Measurements from ENCODE around the gene NEGR1.

The NEGR1 gene

DNA sequence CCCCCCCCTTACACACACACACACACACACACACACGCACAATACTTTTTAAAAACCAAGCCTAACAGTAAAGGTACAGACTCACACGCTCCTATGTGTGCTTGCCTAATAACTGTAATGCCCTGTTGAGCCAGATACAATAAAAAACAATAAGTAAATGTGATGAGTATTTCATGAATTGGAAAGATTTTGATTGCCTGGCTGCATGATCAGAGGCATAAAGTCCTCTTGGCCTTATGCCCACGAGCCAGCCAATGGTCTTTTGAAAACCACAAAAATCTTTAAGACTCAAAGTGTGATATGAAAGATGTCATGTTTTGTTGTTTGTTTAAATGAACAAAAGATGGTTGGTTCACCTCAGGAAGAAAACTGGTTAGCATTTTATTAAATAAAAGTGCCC is 759.6 kb downstream of the NEGR1 start:
- TF ChIP-seq, protein P1, sequence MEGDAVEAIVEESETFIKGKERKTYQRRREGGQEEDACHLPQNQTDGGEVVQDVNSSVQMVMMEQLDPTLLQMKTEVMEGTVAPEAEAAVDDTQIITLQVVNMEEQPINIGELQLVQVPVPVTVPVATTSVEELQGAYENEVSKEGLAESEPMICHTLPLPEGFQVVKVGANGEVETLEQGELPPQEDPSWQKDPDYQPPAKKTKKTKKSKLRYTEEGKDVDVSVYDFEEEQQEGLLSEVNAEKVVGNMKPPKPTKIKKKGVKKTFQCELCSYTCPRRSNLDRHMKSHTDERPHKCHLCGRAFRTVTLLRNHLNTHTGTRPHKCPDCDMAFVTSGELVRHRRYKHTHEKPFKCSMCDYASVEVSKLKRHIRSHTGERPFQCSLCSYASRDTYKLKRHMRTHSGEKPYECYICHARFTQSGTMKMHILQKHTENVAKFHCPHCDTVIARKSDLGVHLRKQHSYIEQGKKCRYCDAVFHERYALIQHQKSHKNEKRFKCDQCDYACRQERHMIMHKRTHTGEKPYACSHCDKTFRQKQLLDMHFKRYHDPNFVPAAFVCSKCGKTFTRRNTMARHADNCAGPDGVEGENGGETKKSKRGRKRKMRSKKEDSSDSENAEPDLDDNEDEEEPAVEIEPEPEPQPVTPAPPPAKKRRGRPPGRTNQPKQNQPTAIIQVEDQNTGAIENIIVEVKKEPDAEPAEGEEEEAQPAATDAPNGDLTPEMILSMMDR (IDR thresholded peaks at IDR 0.05; ENCODE audit: low read depth, low read length), result no peak
- Histone ChIP-seq H3K4me3 (ENCODE audit: low read depth, low read length) (no peak overlapping the region), H3K27ac (no peak overlapping the region), H3K9me3 (ENCODE audit: severe bottlenecking) (no peaks in the 10 kb centered on the region), H3K36me3 (no peaks in the 10 kb centered on the region), H3K27me3 (ENCODE audit: insufficient read depth, low read depth, severe bottlenecking) (no peaks in the 10 kb centered on the region)
- no peak for DNase-seq

DNA sequence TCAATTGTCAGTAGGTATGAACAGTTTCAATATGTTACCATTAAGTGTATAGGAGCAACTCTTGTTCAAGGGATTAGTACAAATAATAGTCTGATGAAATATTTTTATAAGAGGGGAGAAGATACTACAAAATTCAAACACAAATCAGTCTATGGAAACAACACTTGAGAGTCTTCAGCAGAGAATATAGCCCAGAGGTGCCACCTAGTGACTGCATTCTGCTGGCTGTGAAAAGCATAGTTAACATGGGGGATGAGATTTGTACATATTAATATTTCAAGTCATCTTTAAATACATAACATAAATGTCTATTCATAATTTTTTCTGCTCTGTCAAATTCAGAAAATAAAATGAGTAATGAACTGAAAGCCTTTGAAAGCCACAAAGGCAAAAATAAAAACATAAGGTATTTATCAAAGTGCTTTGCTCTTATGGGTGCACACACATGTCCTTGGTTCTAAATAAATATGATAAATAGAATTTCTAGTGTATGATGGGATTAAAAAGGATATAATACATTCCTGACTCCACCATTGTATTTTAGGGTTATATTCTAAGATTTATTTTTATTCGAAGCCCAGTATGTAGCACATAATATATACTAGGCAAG is 760.6 kb downstream of the NEGR1 start:
- DNase-seq, result peak; percentile 44
- H3K36me3 ChIP-seq, result no peaks in the 10 kb centered on the region
- TF ChIP-seq, protein P1 (IDR thresholded peaks at IDR 0.05; ENCODE audit: low read depth, low read length), result peak; percentile 63
- no peaks in the 10 kb centered on the region for H3K27me3 ChIP-seq (ENCODE audit: insufficient read depth, low read depth, severe bottlenecking)
- no peaks in the 10 kb centered on the region for H3K9me3 ChIP-seq (ENCODE audit: severe bottlenecking)
- no peak overlapping the region for H3K27ac ChIP-seq
- H3K4me3 ChIP-seq (ENCODE audit: low read depth, low read length), result no peak overlapping the region

DNA sequence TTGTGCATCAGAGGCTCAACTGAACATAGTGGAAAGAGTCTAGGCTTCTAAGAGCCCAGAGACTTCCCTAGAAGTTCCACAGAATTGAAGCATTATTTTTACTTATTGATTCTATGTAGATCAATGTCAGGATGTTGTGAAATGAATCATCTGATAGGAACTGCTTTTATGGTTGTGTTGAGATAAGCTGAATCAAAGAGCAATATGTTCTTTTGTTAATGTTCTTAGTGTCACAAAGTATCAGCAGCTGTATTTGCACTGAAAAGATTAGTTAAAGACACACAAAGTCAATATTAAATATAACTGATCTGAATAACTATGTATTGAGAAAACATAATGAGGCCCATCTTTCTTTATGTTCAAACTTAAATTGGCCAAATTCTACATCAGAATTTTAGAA is 770.8 kb downstream of the NEGR1 start:
- H3K9me3 ChIP-seq (ENCODE audit: severe bottlenecking), result no peaks in the 10 kb centered on the region
- TF ChIP-seq, protein P1 (IDR thresholded peaks at IDR 0.05; ENCODE audit: low read depth, low read length), result no peak
- no peak overlapping the region for H3K27ac ChIP-seq
- H3K27me3 ChIP-seq (ENCODE audit: insufficient read depth, low read depth, severe bottlenecking), result no peaks in the 10 kb centered on the region
- no peak overlapping the region for H3K4me3 ChIP-seq (ENCODE audit: low read depth, low read length)
- no peaks in the 10 kb centered on the region for H3K36me3 ChIP-seq
- DNase-seq, result no peak

DNA sequence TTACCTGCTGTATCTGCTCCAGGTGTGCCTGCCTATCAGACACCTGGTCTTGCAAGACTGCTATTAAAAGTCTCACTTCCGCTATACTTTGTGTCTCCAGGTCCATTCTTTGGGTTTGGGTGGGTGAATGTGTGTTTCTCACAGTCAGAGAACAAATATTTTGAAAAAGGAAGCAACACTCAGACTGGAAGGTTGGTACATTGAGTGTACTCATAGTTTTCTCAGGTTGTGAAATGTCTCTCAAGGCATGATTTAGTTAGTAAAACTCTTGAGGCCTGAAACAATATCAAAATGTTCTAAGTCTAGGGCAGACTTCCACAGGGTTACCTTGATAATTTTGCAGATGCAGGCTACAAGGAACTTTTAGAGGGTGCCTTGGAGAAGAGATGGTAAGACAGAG is 771.6 kb downstream of the NEGR1 start:
- Histone ChIP-seq H3K9me3 (ENCODE audit: severe bottlenecking) (no peaks in the 10 kb centered on the region), H3K36me3 (no peaks in the 10 kb centered on the region), H3K27me3 (ENCODE audit: insufficient read depth, low read depth, severe bottlenecking) (no peaks in the 10 kb centered on the region), H3K4me3 (ENCODE audit: low read depth, low read length) (no peak overlapping the region), H3K27ac (no peak overlapping the region)
- TF ChIP-seq, protein P1 (IDR thresholded peaks at IDR 0.05; ENCODE audit: low read depth, low read length), result no peak
- DNase-seq, result no peak

DNA sequence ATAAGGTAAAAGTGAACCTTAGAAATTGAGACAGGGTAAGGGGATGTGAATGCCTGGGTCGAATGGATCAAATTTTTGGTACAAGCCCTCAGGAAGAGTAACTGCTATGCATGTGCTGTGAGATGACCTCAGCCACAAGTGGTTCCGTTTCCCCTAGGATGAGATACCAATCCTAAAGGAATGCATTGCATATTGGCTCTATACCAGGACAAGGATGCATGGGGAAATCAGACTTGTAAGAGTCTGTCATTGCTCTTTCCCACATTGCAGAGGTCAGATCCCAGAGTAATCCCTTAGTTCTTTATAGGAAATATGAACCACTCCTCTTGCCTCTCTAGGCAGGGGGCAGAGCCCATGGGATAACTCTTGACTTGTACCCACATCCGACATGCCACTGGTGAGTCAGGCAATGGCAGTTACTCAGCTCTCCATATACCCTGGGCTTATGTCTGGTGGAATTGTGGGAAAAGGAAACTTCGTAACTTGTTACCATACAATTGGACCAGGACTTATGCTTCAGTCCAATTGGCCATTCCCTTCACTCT is 773.2 kb downstream of the NEGR1 start:
- H3K36me3 ChIP-seq, result no peaks in the 10 kb centered on the region
- H3K9me3 ChIP-seq (ENCODE audit: severe bottlenecking), result no peaks in the 10 kb centered on the region
- no peak for DNase-seq
- no peaks in the 10 kb centered on the region for H3K27me3 ChIP-seq (ENCODE audit: insufficient read depth, low read depth, severe bottlenecking)
- H3K4me3 ChIP-seq (ENCODE audit: low read depth, low read length), result no peak overlapping the region
- TF ChIP-seq, protein P1 (IDR thresholded peaks at IDR 0.05; ENCODE audit: low read depth, low read length), result no peak
- no peak overlapping the region for H3K27ac ChIP-seq

DNA sequence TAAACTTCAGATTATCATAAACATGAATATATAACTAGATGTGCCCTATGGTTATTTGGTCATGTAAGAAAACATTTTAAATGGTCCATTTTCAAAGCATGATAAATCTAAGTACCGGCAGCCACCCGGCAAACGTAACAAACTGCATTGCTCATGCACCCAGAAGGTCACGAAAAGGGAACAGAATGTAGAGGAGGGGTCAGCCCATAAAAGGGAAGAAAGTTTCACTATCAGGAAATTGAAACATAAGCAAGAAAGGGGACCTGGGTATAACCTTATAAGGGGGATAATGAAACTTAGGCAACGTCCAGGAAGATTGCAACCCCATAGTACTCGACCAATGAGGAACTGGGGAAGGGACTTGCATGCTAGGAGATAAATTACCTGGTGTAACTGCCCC is 780.3 kb downstream of the NEGR1 start:
- no peaks in the 10 kb centered on the region for H3K9me3 ChIP-seq (ENCODE audit: severe bottlenecking)
- no peaks in the 10 kb centered on the region for H3K27me3 ChIP-seq (ENCODE audit: insufficient read depth, low read depth, severe bottlenecking)
- TF ChIP-seq, protein P1 (IDR thresholded peaks at IDR 0.05; ENCODE audit: low read depth, low read length), result no peak
- no peak overlapping the region for H3K27ac ChIP-seq
- no peak overlapping the region for H3K4me3 ChIP-seq (ENCODE audit: low read depth, low read length)
- DNase-seq, result no peak
- H3K36me3 ChIP-seq, result no peaks in the 10 kb centered on the region

All from WERI-Rb-1 (cell line).